HG03469 (cell line): ENCODE results near the gene FAM13A.
"Not testable (repeated sequence)": the region's sequence is repeated elsewhere in the genome, so short reads cannot be mapped to it uniquely, and the experiment has no call there.

Source experiments
- ATAC-seq: cut with Tn5 transposase; IDR thresholded peaks from one replicate; pipeline ENCODE4 v1.9.1; 2021; ENCODE audit warnings: mild to moderate bottlenecking, moderate library complexity, moderate number of reproducible peaks; ENCODE audit not compliant: unreplicated experiment

The FAM13A gene

DNA sequence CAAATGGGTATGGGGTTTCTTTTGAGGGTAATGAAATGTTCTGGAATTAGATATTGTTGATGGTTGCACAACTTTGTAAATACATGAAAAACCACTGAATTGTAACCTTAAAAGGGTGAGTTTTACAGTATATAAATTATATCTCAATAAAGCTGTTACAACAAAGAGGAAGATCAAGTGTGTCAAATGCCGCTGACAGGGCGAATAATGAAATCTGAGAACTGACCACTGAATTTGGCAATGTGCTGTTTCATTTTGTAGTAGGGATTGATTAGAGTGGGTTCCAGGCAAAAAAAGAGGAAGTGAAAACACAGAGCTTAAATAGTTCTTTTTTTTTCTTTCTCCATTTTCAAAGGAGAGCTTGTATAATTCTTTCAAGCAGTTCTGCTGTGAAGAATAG is 198.2 kb downstream of the FAM13A start:
- ATAC-seq: peak; percentile 91

DNA sequence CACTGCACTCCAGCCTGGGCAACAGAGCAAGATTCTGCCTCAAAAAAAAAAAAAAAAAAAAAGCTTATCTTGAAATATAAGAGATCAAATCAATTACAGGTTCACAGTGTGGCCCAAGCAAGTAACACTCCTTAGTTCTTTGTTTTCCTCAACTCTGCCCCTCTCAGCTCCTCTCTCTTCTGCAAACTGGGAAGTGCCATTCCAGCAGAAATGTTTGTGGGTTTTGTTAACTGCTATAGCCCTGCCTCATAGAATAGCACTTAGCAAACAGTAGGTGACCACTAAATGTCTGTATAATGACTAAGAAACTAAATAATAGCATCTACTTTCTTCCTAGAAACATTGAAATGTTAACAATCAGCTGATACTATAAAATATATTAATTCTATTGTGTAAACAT is 199.4 kb downstream of the FAM13A start:
- ATAC-seq: no peak

DNA sequence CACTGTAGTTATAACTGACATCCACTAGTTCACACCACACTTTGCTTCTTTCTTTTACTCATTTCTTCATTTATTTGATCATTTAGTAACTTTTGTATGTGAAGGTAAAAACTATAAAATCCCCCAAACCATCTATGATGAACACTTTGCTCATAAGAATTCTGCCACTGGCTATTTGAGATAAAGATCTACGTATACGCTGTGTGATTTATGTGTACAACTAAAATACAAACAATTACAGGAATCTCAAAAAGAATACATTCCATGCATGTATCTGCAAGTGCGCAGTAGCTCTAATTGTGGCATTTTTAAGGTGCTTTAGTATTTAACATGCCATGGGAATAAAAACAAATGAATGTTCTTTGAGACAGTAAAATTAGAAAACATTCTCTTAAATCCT is 202.5 kb downstream of the FAM13A start:
- ATAC-seq: no peak

DNA sequence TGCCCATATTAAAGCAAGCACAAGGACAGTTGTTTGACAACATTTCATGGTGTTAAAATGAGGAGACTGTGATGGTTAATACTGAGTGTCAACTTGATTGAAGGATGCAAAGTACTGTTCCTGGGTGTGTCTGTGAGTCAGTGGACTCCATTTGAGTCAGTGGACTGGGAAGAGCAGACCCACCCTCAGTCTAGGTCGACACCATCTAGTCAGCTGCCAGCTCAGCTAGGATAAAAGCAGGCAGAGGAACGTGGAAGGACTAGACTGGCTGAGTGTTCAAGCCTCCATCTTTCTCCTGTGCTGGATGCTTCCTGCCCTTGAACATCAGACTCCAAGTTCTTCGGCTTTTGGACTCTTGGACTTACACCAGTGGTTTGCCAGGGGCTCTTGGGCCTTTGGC is 203.4 kb downstream of the FAM13A start:
- not testable (repeated sequence) for ATAC-seq

DNA sequence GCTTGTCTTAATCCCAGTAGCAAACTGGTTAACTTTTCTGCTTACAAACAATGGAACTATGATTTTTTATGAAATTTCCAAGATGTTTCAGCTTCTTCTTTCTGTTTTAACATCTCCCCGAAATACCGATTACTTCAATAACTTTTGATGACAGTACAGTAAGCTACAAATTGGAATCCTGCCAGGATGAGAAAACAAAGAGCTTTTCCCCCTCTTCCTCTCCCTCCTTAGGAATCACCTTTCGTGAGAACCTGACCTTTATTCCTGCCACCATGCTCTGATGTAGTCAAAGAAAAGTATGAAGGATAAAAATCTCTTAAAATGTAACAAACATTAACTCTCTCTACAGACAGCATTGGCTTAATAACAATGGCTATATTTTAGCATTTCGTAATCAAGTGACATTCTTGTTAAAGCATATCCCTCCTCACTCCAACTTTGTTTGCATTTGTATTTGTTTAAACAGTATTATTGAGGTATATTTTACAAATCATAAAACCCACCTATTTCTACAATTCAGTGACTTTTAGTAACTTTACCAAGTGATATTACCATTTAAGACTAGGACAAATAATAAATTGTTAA is 210.7 kb downstream of the FAM13A start:
- ATAC-seq: no peak

DNA sequence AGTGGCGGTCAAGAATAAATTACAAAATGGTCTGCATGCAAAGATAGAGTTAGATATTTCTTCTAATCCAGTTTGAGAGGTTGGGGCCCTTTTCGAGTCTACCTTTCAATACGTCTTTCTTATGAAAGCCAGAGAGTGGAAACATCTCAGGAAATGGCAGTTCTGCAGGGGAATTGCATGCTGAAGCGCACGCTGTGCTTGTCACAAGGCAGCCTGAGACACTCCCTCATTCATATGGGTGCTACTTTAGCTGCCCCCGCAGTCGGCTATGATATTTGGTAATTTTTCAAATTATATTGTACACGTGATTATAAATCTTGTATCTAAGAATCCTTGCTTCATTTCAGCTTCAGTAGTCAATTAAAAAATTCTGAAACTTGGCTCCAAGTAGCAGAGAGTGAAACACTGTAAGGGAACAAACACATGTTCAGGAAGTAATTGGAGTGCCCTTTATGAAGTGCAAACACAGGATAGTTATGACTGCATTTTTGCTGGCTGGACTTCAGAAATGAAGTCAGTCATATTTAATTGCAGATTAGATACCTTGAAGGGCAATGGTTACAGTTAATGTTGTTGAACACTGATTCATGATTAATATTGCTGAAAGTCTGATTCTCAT is 213.8 kb downstream of the FAM13A start:
- ATAC-seq: no peak

DNA sequence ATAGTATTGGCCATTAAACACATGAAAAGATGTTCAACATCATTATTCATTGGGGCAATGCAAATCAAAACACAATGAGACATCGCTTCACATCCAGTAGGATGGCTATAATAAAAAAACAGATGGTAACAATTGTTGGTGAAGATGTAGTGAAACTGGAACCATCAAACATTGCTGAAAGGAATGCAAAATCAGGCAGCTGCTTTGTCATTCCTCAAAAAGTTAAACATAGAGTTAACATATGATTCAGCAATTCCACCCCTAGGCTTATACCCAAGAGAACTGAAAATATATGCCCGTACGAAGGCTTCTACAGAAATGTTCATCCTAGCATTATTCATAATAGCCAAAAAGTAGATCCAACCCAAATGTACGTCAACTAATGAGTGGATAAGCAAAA is 215.3 kb downstream of the FAM13A start:
- no peak for ATAC-seq

DNA sequence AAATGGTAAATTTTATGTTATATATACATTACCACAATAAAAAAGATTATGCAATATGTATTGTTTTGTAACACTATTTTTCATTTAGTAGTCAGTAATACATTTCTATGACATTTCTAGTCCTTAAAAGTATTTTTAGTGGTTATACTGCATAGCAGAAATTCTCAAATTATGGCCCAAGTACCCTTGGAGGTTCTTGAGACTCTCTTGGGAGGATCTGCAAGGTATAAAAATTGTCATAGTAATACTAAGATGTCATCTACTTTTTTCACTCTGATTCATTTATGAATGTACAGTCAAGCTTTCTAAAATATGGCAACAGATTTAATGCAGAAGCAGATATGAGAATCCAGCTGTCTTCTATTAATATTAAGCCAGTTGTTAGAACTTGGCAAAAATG is 220.8 kb downstream of the FAM13A start:
- ATAC-seq: no peak

DNA sequence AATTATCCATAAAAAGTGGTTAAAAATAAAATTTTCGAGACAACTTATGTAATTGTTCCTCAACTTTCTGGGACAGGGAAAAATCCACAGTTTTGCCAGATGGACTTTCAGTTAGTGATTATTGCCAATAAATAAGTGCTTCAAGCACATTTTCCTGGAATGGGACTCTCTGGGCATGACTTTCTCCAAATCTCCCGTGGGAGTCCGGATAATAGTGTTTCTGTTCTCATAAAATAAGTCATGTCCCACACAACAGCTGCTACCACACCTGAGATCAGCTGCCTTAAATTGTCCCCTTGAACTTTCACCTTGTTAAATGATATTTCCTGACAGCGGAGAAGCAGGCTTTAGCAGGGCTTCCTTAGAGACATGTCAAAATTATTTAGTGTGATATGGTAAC is 226.0 kb downstream of the FAM13A start:
- no peak for ATAC-seq

DNA sequence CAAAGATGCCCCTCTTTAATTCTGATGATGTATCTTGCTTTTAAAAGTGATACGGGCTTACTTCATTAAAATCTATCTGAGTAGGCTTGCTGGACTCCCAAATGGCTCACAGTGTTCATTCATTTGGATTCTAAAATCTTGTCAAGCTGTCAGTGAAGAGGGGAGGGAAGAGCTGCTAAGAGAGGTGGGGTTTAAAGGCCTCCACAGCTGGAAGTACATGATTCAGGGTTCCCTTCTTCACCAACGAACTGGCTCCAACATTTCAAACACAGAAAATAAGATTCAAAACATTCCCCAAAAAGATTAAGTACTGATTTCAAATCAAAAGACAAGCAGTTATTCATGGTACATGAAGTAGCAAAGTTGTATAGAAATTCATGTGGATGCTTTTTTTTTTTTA is 226.4 kb downstream of the FAM13A start:
- ATAC-seq: no peak

DNA sequence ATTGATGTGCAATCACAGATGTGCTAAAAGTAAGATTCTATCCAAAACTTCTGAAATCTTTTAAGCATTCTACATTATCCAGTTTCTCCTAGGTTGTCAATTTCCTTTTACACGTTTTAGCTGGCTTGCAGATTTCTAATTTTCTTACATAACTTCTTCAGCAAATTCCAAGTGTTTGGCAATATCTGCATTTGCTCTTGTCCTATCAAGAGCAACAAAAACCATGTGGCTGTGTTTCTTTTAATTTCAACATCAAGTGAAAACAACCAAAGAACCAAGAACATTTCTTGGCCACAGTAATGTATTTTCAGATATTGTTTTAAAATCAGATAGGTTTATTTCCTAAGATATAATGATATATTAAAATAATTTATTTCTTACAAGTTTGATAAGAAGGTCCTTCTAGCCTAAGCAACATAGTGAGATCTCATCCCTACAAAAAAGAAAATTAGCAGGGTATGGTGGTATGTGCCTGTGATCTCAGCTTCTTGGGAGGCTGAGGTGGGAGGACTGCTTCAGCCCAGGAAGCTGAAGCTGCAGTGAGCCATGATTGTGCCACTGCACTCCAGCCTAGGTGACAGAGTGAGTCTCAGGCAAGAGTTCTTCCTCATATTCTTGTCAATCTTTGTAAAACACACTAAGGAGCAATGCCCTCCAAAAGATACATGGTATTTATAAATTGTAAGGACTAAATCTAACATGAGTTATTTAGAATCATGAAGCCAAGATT is 228.0 kb downstream of the FAM13A start:
- no peak for ATAC-seq

DNA sequence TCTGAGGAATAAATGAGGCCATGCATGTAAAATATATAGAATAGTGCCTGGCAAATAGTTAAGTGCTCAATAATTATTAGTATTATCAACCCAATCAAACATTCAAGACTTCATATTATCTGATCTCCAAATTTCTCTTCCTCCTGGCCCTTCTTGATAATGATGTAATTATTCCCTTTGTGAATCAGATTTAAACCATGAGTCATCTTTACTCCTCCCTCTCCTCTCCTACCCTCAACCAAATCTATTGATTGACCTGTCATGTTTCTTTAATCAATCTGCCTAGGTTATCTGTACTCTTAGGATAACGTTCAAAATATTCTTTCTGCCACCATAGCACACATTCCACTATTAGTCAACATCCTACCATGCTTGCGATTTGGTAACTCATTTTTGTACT is 229.5 kb downstream of the FAM13A start:
- no peak for ATAC-seq

DNA sequence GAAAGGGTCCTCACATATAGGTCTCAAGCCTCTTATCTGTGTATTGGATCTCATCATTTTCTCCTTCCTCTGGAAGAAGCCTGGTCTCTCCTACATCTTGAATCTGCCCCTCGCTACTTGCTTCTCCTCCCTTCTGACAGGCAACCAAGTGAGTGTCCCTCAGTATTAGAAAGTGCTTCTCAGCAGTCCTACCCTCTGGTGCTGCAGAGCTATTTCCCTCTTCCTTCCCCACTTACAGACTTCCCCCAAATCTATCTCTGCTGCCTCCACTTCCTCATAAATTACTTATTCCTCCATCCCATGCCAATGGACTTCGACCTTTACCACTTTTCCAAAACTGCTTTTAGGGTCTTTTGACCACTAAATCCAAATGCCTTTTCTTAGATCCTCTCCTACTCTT is 230.2 kb downstream of the FAM13A start:
- no peak for ATAC-seq

DNA sequence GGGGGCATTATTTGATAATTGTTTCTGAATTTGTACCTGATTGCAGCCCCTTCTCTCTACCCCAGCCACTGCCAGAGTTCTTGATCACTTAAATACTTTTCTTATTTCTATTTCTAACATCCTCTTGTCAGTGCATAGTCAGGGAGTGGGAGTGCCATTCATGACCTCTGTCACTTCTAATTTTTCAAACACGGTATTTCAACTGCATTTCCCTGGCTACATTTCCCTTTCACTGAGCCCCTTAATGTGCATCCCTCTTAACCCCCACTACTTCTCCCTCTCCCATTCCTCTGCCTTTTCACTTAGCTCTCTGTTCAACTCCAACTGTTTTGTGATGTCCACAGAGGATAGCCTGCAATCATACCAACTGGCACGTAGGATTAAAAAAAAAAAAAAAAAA is 231.1 kb downstream of the FAM13A start:
- ATAC-seq: no peak

DNA sequence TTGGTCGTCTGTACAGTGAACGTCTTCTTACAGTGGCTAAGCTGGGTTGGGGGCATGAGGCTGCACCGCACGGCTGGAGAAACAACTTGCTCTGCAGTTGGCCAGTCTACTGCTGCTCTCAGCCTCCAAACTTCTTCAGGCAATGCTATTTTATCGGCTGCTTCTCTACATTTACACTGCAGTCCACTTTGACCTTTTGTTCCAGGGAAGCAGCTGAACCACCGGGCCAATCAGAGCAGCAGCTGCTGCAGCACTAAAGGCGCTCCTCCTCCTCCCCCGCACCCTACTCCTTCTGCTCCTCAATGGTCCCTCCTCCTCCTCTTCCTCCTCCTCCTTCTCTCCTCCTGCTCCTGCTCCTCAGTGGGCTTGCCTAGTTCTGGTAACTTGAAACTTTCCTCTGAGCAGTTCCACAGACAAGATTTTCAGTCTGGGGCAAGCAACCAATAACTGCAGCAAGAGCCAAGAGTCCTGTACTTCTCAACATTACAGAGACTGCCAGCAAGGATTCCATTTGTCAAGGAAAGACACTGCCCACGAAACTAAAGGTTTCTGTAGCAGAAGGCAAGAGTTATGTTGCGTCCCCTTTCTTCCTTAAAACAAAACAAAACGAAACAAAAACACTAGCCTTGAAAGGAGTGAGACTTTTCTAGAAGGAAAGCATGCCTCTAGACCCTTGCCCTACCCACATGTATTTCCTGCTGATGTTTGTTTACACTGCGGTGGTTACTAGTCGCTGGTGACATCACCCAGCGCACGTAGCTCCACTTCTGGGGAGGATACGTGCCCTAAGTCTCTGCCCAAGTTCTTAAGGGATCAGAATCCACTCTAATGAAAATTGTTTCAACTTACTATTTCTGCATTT is 233.7 kb downstream of the FAM13A start:
- ATAC-seq: peak; percentile 97

DNA sequence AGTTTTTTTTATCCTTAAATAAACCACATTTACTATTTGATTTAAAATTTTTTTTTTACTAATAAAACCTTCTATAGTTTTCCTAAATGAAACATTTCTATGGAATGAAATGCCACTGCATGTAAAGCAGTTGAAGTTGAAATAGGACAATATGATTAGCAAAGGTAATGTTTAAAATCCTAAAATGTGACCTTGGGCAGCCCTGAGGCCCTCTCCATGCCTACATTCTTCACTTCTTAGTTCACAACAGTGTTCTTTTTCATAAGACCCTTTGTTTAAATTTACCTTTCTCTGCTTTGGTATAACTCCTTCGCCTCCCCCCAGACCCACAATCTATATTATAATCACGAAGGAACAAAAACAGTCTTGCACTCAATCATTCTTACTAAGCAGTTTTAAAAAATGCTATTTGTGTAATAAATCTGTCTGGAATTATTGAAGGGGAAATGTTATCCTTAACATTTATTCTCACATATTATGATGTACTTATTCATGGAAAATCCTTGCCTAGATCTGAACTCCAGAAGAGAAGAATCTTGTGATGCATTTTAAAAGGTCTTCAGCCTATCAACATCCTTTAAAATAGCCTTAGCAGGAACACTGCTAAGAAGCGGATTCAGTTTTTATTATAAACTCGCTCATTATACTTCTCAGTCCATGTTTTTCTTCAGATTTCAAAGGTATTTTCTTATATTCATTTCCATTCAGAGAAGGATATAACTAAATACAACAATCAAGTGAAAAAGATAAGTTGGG is 234.8 kb downstream of the FAM13A start:
- ATAC-seq: no peak

DNA sequence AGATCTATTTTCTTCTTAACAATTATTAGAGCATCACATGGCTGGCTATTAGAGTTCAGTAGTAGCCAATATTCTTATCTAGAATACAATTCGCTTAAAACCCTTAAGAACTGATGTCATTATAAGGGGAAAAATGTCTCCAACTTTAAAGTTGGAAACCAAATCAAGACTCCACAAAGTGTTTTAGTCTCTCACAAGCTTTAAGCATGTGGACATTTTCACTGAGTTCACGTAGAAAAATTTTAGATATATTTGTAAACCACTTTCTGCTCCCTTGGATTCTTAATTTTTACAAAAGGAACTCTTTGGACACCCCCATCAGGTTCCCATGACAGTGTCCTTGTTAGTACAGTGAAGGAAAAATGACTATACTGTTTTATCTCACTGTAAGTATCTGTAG is 235.5 kb downstream of the FAM13A start:
- ATAC-seq: no peak

DNA sequence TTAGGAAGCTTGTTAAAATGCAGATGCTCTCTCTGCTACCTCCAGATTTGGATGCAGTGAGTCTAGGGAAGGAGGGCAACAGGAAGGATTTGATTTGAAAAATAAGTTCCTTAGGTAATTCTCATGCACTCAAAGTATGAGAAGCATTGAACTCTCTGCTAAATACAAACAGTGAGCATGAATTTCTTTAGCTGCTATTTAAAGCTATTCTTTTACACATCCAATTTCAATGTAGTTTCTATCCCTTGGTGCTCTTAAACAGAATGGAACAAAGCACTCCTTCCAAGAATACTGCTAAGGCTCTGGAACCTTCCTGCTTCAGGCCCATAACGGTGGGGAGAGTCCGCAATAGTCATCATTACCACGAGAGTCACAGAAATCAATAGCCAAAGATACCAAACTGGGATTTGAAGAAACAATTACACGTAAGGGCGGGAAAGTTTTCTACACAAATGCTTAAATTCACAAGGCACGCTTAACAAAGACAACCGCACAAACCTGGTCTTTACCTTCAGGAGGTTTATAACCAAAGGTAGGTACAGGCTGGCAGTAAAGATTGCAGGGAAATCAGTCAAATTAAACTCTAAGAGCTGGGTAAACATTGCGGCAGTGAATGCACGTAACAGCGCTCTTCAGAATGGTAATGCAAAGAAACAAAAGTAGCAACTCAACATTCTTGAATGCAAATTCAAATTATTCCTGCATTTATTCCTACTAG is 236.1 kb downstream of the FAM13A start:
- ATAC-seq: no peak

DNA sequence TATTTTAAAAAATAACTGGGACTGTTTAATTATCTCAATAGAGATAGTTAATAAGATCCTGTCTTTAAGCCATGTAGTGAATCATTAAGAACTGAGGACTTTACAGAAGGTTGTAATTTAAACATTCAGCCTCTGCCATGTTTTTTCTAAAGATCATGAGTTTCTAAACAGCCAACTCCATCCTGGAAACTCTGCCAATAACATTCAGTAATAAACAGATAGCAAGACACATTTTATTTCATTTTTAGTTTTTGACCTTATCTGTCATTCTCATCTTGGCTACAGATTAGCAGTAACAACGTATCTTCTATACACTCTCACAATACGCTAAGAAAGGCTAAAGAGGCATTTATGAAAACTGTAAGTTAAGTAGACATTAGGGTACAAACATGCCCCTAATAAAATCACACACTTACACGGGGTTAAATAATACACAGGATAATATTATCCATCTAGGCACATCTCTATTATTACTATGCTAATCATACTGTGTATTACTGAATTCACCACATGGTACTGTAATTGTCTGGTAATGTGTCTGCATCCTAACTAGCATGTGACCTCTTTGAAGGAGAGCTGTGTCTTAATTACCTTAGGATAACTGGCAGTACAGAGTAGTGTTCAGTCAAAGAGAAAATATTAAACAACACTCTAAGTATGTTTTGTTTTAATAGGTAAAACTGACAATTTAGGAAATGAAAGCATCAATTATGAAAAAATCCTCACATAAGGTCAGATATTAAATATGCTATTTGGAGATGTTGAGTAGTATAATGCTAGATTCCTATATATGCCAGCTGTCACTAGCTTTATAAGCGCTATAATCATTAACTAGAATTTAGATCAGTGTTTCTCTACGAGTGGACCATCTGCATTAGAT is 236.9 kb downstream of the FAM13A start:
- ATAC-seq: no peak
